Limb (tissue), 2 donors: ENCODE results near the gene DMPK.
A peak's percentile ranks its signal among the peaks of the same experiment; 100 is the strongest.
"Not testable (repeated sequence)": the region's sequence is repeated elsewhere in the genome, so short reads cannot be mapped to it uniquely, and the experiment has no call there.

ENCODE experiments used
- DNase-seq, 2 donors: peaks; one replicate each; pipeline ENCODE4 v3.0.0-alpha.2; 2016; ENCODE audit errors: extremely low spot score in 2 of 2

DMPK gene

DNA sequence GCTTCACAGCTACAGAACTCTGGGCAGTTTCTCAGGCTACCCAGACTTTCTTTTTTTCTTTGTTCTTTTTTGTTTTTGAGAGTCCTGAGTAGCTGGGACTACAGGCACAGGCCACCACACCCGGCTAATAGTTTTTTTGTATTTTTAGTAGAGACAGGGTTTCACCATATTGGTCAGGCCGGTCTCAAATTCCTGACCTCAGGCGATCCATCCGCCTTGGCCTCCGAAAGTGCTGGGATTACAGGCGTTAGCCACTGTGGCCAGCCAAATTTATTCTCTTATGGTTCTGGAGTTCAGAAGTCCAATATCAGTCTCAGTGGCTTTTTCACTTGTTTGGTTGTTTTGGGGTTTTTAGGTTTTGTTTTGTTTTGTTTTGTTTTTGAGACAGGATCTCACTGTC lies 36.7 kb downstream of the DMPK start:
- no peak for DNase-seq

DNA sequence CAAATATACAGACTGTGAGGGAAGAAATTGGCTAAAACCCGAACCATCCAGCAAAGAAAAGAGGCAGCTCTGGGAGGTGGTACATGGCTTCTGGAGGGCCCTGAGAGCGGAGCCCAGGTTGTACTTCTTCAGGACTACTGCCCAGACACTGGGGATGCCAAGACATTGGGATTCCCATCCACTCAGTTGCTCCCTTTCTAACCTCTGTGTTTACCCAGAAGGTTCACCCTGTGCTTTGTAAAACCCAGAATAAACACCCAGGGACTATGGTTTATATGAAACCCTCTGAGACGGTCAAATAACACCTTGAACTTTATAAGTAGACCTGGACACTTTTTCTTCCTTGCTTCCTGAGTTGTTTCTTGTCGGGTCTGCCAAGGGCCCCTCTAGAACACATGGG lies 39.3 kb downstream of the DMPK start:
- no peak for DNase-seq

DNA sequence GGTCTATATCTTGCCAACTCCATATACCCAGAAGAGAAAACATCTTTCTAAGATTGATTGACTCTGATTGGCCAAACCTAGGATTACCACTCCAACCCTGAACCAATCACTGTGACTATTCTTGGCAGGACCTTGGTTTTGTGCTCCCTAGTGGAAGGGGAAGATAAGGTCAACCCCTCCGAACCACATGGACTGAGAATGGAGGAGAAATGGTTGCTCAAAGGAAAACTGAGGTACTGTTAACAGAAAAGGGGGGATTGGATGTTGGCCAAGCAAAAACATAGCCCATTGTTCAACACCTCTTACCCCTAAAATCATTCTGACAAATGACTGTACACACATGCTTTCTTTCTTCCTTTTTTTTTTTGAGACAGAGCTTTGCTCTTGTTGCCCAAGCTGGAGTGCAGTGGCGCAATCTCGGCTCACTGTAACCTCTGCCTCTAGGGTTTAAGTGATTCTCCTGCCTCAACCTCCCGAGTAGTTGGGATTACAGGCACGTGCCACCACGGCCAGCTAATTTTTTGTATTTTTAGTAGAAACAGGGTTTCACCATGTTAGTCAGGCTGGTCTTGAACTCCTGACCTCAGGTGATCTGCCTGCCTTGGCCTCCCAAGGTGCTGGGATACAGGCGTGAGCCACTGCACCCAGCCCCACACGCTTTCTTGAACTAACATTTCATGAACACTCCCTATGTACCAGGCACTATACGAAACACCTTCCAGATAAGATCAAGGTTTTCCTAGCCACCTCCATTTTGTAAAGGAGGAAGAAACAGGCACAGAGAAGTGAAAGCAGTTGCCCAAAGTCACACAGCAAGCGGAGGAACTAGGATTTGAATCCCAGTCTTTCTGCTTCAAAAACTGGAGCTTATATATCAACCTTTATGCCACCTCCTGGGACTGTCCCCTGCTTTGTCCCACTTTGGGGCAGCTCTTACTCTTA lies 42.5 kb downstream of the DMPK start:
- DNase-seq, result no peak

DNA sequence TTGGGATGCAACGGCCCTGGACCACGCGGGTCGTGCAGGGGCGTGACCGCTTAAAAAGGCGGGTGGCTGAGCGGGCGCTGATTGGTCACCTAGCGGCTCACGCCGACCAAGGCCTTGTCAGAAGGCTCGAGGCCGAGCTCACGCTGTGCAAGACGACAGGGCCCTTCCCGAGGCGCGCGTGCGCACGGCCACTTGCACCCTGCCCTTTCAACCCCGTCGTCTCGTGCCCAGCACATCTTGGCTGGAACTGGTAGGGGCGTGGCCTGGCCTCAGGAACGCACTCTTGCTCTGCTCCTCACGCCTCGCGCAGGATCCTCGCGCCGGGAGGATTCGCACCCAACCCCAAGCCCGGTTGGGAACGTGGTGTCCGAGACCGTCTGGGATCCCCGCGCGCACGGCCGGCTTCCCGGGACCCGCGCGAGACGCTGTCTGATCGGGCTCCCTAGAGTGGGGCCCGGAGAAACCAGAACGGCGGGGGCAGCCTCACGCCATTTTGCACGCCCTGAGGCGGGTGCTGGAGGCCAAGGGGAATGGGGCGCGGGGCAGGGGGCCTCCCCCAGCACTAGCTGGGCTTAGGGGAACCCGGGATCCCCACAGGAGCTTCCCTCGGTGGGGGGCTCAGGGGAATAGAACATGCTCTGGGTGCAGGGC lies 49.0 kb downstream of the DMPK start, which contains the start of gene MEIOSIN:
Gene MEIOSIN (plus strand): TSS at position 280 of the 651 bp plus-strand sequence. CDS start 1,938 bp downstream, outside the sequence.
- DNase-seq, result peak in 1 of 2 donors; percentile 27

DNA sequence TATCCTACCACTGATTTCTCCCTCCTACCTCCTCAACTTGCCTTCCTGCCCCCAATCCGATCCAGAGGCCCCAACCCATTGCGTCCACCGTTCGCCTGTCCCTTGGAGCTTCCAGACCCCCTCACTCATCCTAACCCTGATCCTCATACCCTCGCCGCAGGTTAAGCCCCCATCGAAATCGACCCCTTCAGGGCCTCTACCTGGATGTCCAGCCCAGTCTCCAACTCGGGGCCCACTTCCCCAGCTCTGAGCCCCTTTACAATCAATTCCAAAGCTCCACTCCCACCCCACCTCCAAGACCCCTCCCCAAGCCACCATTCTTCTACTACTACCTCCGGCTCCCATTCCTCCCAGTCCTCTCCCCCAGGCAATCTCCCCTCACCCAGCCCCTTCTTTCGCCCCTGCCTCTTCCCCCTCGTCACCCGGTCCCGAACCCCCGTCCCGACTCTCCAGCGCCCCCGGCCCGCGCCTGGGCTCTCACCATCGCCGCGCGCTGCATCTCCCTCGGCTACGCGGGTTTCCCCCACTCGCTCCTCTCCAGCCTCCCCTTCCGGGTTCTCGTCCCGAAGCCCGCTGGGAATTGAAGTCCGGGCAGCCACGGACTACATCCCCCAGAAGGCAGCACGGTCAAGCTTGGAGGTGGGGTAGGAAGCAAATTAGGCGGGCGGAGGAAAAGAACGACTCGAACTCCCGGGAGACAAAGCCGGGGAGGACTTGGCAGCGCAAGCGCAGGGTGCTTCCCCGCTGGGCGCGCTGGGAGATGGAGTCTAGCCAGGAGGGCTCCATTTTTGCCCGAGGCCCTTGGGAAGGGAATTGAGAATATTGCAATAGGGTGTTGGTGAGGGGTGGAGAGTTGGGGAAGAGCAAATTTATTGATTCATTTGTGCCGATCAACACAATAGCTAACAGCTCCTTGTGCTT lies 51.7 kb downstream of the DMPK start, which contains the start of gene FBXO46:
Gene FBXO46 (minus strand): TSS at position 529 of the 921 bp plus-strand sequence. CDS start 17,401 bp downstream, outside the sequence.
- DNase-seq, result peak; percentile 97

DNA sequence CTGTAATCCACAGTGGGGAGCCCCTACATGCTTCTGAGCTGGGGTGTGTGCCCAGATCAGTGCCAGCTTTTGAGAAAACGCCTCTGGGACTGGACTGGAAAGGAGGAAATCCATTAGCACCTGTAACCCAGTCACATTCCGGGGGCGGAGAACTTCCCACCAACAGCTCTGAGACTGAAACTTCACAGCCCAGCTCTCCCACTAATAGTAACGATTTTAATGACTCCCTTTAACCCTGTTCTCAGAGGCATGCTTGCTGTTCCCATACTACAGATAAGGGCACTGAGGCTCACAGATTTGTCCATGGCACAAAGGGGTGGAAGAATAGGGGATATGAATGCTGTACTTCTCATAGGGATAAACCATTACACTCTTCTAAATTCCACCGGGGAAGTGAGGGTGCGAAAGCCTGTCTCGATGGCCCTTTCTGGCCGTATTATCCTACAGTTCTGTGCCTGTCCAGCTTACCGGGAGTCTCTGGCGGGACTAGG lies 52.4 kb downstream of the DMPK start:
- no peak for DNase-seq

DNA sequence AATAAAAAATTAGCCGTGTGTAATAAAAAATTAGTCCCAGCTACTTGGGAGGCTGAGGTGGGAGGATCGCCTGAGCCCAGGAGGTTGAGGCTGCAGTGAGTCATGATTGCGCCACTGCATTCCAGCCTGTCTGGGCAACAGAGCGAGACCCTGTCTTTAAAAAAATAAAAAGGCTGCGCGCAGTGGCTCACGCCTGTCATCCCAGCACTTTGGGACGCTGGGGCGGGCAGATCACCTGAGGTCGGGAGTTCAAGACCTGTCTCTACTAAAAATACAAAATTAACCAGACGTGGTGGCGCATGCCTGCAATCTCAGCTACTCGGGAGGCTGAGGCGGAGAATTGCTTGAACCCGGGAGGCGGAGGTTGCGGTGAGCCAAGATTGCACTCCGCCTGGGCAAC lies 53.6 kb downstream of the DMPK start:
- not testable (repeated sequence) for DNase-seq

DNA sequence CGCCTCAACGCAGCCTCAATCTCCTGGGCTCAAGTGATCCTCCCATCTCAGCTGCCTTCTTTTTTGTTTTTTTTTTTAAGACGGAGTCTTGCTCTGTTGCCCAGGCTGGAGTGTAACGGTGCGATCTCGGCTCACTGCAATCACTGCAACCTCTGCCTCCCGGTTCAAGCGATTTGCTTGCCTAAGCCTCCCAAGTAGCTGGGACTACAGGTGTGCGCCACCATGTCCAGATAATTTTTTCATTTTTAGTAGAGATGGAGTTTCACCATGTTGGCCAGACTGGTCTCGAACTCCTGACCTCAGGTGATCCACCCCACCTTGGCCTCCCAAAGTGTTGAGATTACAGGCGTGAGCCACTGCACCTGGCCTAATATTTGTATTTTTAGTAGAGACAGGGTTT lies 62.2 kb downstream of the DMPK start:
- DNase-seq, result not testable (repeated sequence)
